CD14-positive monocyte (primary cell): ENCODE data around the gene MRE11. TPM values are rescaled to one million over a fixed set of nuclear protein-coding genes. Genes with fewer than 3 reads are reported as not detected.

Source experiments
- DNase-seq, 3 donors: peaks; one replicate each; pipeline ENCODE4 v3.0.0-alpha.2; 2011 to 2022
- H2AFZ ChIP-seq: 2 replicates; pipeline ENCODE4 v1.6.0; 2012; ENCODE audit warnings: mild to moderate bottlenecking, low read depth, low read length, inconsistent platforms; ENCODE audit not compliant: insufficient read depth, poor library complexity, severe bottlenecking
- H3K27ac ChIP-seq, 2 donors: 1 replicate in 1 of 2; 2 replicates in 1 of 2; pipeline ENCODE4 v1.5.1; 2012 to 2013; ENCODE audit warnings: low read length in 2 of 2, control low read depth in 1 of 2, inconsistent platforms in 1 of 2, low read depth in 1 of 2, mild to moderate bottlenecking in 1 of 2
- H3K27me3 ChIP-seq, 2 donors: one replicate each; pipeline versions ENCODE4 v1.6.0 to v1.6.1; 2011 to 2013; ENCODE audit warnings: low read length in 2 of 2; ENCODE audit not compliant: control insufficient read depth in 2 of 2, insufficient read depth in 2 of 2
- H3K36me3 ChIP-seq, 2 donors: replicated peaks in 1 of 2; 1 replicate in 1 of 2; 2 replicates in 1 of 2; pipeline versions ENCODE4 v1.5.1 to v1.6.1; 2012 to 2013; ENCODE audit warnings: low read length in 2 of 2, control low read depth in 1 of 2, inconsistent platforms in 1 of 2, mild to moderate bottlenecking in 1 of 2; ENCODE audit not compliant: insufficient read depth in 2 of 2, control insufficient read depth in 1 of 2
- H3K4me1 ChIP-seq, 2 donors: 1 replicate in 1 of 2; 2 replicates in 1 of 2; pipeline versions ENCODE4 v1.5.1 to v1.6.1; 2012 to 2013; ENCODE audit warnings: low read length in 2 of 2, control low read depth in 1 of 2, inconsistent platforms in 1 of 2, mild to moderate bottlenecking in 1 of 2, moderate library complexity in 1 of 2; ENCODE audit not compliant: insufficient read depth in 2 of 2, control insufficient read depth in 1 of 2
- H3K4me2 ChIP-seq: replicated peaks from 2 replicates; pipeline ENCODE3; 2012; ENCODE audit warnings: low read length, moderate library complexity, mild to moderate bottlenecking; ENCODE audit not compliant: poor library complexity, severe bottlenecking; ENCODE audit errors: extremely low read depth
- H3K4me3 ChIP-seq, 3 experiments: fragments of 200-600 bp in 1 of 3; sonication (generic) in 1 of 3; replicated peaks in 1 of 3; 1 replicate in 2 of 3; 2 replicates in 1 of 3; pipeline ENCODE4 v1.5.1; 2011 to 2013; ENCODE audit warnings: low read length in 3 of 3, mild to moderate bottlenecking in 3 of 3, control low read depth in 2 of 3, low read depth in 2 of 3, inconsistent platforms in 1 of 3, moderate library complexity in 1 of 3
- H3K79me2 ChIP-seq: 2 replicates; pipeline ENCODE4 v1.6.0; 2012; ENCODE audit warnings: mild to moderate bottlenecking, control low read depth, inconsistent platforms, low read length, moderate library complexity; ENCODE audit not compliant: insufficient read depth
- H3K9ac ChIP-seq: 2 replicates; pipeline ENCODE4 v1.6.0; 2017; ENCODE audit warnings: low read length, mild to moderate bottlenecking; ENCODE audit not compliant: insufficient read depth, poor library complexity, severe bottlenecking
- H3K9me3 ChIP-seq, 2 donors: replicated peaks in 1 of 2; 1 replicate in 1 of 2; 2 replicates in 1 of 2; pipeline versions ENCODE4 v1.5.1 to v1.6.1; 2012 to 2013; ENCODE audit warnings: low read length in 2 of 2, control low read depth in 1 of 2; ENCODE audit not compliant: control insufficient read depth in 1 of 2, insufficient read depth in 1 of 2
- H4K20me1 ChIP-seq: 2 replicates; pipeline ENCODE4 v1.6.0; 2012; ENCODE audit warnings: mild to moderate bottlenecking, low read length, control low read depth, moderate library complexity; ENCODE audit not compliant: insufficient read depth
- H3K27ac Mint-ChIP-seq, 7 donors: one replicate each; pipeline ENCODE4 v1.8.0; 2020; ENCODE audit warnings: mild to moderate bottlenecking in 7 of 7, mixed read lengths in 7 of 7, moderate library complexity in 6 of 7, inconsistent platforms in 2 of 7
- H3K27me3 Mint-ChIP-seq, 3 donors: one replicate each; pipeline ENCODE4 v1.8.0; 2021 to 2022; ENCODE audit warnings: low read depth in 3 of 3, mild to moderate bottlenecking in 3 of 3, mixed read lengths in 3 of 3, moderate library complexity in 3 of 3, inconsistent platforms in 1 of 3
- H3K36me3 Mint-ChIP-seq, 2 donors: one replicate each; pipeline ENCODE4 v1.8.0; 2020; ENCODE audit warnings: mixed read lengths in 2 of 2, inconsistent platforms in 1 of 2, mild to moderate bottlenecking in 1 of 2
- H3K4me1 Mint-ChIP-seq: one replicate; pipeline ENCODE4 v1.8.0; 2020; ENCODE audit warnings: mild to moderate bottlenecking, mixed read lengths
- H3K4me3 Mint-ChIP-seq, 2 donors: one replicate each; pipeline ENCODE4 v1.8.0; 2020; ENCODE audit warnings: mild to moderate bottlenecking in 2 of 2, mixed read lengths in 2 of 2, moderate library complexity in 1 of 2
- H3K9me3 Mint-ChIP-seq, 7 donors: one replicate each; pipeline ENCODE4 v1.8.0; 2020 to 2022; ENCODE audit warnings: mixed read lengths in 7 of 7, mild to moderate bottlenecking in 6 of 7, moderate library complexity in 6 of 7, inconsistent platforms in 2 of 7
- whole genome bisulfite sequencing: methylation state at CpG from one replicate; pipeline ENCODE4 v1.1.5; 2013; ENCODE audit warnings: missing lambda C conversion rate; ENCODE audit not compliant: insufficient coverage; 5-methylcytosine and 5-hydroxymethylcytosine counted together
- intact Hi-C, 2 donors: fragments of 100-400 bp; cut with micrococcal nuclease; formaldehyde crosslinking; loops; one replicate each; pipeline versions ENCODE4 v1.15.0 to v1.15.1; 2023
- polyA plus RNA-seq, 3 donors: library from polyadenylated mRNA; depleted of rRNA in 1 of 3; unstranded in 2 of 3; stranded (reverse) in 1 of 3; fragments of 300-500 nt in 2 of 3; fragments of >200 nt in 1 of 3; fragmentation: Illumina TruSeq in 2 of 3; gene quantifications; 1 replicate in 2 of 3; 2 replicates in 1 of 3; pipeline ENCODE4 v1.2.3, GENCODE V29; 2012 to 2021
- TF ChIP-seq, protein P1 (sequence below): fragments of 200-600 bp; IDR thresholded peaks from one replicate; pipeline ENCODE4 v1.8.0; 2022; ENCODE audit warnings: antibody characterized with exemption, mild to moderate bottlenecking

MRE11 gene
- polyA plus RNA-seq, 3 donors, result 7.8 to 12.1 (median 10.5) TPM

DNA sequence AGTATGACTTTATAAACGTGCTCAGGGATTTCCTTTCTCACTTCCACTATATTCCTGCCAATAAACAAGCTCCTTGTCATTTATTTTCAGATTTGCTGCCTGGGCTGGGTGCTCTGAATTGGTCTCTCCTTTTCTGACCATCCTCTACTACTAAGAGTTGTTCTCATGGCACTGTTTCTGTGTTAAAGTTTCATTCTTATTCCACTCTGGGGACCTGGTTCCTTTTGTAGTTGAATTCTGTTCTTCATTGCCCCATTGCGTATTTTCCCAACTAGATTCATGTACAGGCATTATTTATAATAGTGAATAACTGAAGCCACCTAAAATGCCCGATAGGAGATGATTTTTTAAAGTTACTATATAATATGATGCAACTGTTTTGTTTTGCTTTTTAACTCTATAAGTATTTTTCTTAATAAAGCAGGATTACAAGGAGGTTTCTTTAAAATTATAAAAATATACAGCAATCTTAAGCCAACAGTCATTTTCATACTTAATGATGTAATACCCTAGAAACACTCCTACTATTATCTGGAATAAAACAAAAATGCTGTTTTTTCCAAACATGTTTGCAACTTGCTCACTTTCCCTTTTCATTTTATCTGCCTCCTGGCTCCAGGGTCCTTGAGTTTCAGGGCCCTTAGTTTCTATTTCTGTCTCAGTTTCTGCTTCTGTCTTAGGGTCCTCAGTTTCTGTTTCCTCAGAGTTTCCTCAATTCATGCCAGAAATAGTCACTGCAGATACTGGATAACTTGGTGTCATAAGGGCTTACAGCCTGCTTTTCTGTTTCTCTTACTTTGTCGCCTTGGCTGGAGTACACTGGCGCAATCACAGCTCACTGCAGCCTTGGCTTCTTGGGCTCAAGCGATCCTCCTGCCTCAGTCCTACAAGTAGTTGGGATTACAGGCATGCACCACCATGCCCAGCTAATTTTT is 40.3 kb upstream of the MRE11 start:
- no peaks in the 10 kb centered on the region for H3K27me3 Mint-ChIP-seq
- Histone ChIP-seq H3K9ac (no peak overlapping the region), H3K27ac (peak overlapping the region; percentile 58 to 60), H2AFZ (peak overlapping the region; percentile 18), H3K4me2 (peak overlapping the region; percentile 60), H3K4me3 (peak overlapping the region in 1 of 3 experiments; percentile 43), H4K20me1 (no peaks in the 10 kb centered on the region), H3K27me3 (no peaks in the 10 kb centered on the region), H3K9me3 (no peaks in the 10 kb centered on the region), H3K36me3 (no peaks in the 10 kb centered on the region), H3K79me2 (peaks cover 27% of the 10 kb centered on the region), H3K4me1 (peaks cover 33 to 38% of the 10 kb centered on the region in 2 donors)
- H3K4me3 Mint-ChIP-seq, result peak overlapping the region; percentile 49 to 65
- DNase-seq, result peak; percentile 35 to 64 (median 46)
- TF ChIP-seq, protein P1, sequence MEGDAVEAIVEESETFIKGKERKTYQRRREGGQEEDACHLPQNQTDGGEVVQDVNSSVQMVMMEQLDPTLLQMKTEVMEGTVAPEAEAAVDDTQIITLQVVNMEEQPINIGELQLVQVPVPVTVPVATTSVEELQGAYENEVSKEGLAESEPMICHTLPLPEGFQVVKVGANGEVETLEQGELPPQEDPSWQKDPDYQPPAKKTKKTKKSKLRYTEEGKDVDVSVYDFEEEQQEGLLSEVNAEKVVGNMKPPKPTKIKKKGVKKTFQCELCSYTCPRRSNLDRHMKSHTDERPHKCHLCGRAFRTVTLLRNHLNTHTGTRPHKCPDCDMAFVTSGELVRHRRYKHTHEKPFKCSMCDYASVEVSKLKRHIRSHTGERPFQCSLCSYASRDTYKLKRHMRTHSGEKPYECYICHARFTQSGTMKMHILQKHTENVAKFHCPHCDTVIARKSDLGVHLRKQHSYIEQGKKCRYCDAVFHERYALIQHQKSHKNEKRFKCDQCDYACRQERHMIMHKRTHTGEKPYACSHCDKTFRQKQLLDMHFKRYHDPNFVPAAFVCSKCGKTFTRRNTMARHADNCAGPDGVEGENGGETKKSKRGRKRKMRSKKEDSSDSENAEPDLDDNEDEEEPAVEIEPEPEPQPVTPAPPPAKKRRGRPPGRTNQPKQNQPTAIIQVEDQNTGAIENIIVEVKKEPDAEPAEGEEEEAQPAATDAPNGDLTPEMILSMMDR, result no peak
- peak overlapping the region; percentile 75 to 91 (median 83) for H3K27ac Mint-ChIP-seq
- intact Hi-C loops, result no loop called here
- peaks cover 44% of the 10 kb centered on the region for H3K4me1 Mint-ChIP-seq
- H3K9me3 Mint-ChIP-seq, result no peaks in the 10 kb centered on the region
- H3K36me3 Mint-ChIP-seq, result no peaks in the 10 kb centered on the region
- 2% methylated on average over 3 of the region's 6 CpGs for WGBS

DNA sequence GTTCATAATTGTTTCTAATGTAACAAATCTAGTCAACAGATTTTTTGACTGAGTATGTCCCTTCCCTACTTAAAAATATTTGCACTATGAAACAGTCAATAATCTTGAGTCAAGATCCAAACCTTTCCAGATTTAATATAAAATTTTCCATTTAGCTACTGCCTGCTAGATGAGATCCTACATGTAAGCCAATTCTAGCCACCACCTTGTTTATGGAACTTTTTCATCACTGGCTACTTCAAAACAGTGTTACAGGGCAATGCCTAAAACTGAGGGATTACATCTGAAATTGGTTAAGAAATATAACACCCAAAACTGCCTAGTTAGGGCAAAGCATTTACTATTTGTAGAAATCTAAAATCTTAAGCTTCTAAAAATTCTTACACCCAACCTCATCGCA is 39.6 kb upstream of the MRE11 start:
- Mint-ChIP-seq H3K4me3 (no peak overlapping the region), H3K4me1 (peaks cover 44% of the 10 kb centered on the region), H3K27me3 (no peaks in the 10 kb centered on the region), H3K36me3 (no peaks in the 10 kb centered on the region), H3K27ac (peak overlapping the region in 2 of 7 donors; percentile 30 to 39), H3K9me3 (no peaks in the 10 kb centered on the region)
- WGBS, result no CpG with 5 or more reads among the region's 1 CpG
- no peaks in the 10 kb centered on the region for H3K9me3 ChIP-seq
- peaks cover 24% of the 10 kb centered on the region for H3K79me2 ChIP-seq
- H3K9ac ChIP-seq, result no peak overlapping the region
- no peaks in the 10 kb centered on the region for H4K20me1 ChIP-seq
- H3K36me3 ChIP-seq, result no peaks in the 10 kb centered on the region
- TF ChIP-seq, protein P1, result no peak
- H3K4me2 ChIP-seq, result no peak overlapping the region
- peaks cover 33 to 38% of the 10 kb centered on the region in 2 donors for H3K4me1 ChIP-seq
- H3K27ac ChIP-seq, result peak overlapping the region in 1 of 2 donors; percentile 60
- H3K4me3 ChIP-seq, result no peak overlapping the region
- H2AFZ ChIP-seq, result no peak overlapping the region
- no peak for DNase-seq
- no peaks in the 10 kb centered on the region for H3K27me3 ChIP-seq
- intact Hi-C loops, result no loop called here
